Activated CD4-positive, alpha-beta T cell treated with anti-CD3 and anti-CD28 coated beads, Interleukin-2, amount 10 ng/mL, durations not matched to agents 7 days and 5 days (primary cell): ENCODE results near the gene TLN1. TPM values are rescaled to one million over a fixed set of nuclear protein-coding genes. Genes with fewer than 3 reads are reported as not detected.
A peak's percentile ranks its signal among the peaks of the same experiment; 100 is the strongest.

Experiments used
- CTCF ChIA-PET: fragments of 350-600 bp; sonication (Branson Sonifier 250); formaldehyde crosslinking; loops from one replicate; lab custom pipeline; 2021; ENCODE audit warnings: antibody characterized with exemption; lab: Charles Lee
- POLR2A ChIA-PET: fragments of 350-600 bp; sonication (Branson Sonifier 250); formaldehyde crosslinking; loops from one replicate; lab custom pipeline; 2021; ENCODE audit warnings: antibody characterized with exemption; lab: Charles Lee
- DNase-seq: peaks from one replicate; pipeline ENCODE4 v3.0.0-alpha.2; 2020
- H3K27ac Mint-ChIP-seq: one replicate; pipeline ENCODE4 v1.8.0; 2021; ENCODE audit warnings: mild to moderate bottlenecking, moderate library complexity, mixed read lengths
- H3K27me3 Mint-ChIP-seq: one replicate; pipeline ENCODE4 v1.8.0; 2021; ENCODE audit warnings: mixed read lengths
- H3K36me3 Mint-ChIP-seq: one replicate; pipeline ENCODE4 v1.8.0; 2021; ENCODE audit warnings: low read depth, mixed read lengths
- H3K4me1 Mint-ChIP-seq: one replicate; pipeline ENCODE4 v1.8.0; 2021; ENCODE audit warnings: mixed read lengths
- H3K4me3 Mint-ChIP-seq: one replicate; pipeline ENCODE4 v1.8.0; 2021; ENCODE audit warnings: mild to moderate bottlenecking, moderate library complexity, mixed read lengths
- H3K9me3 Mint-ChIP-seq: one replicate; pipeline ENCODE4 v1.8.0; 2021; ENCODE audit warnings: mixed read lengths
- total RNA-seq, 2 experiments: library from RNA; stranded (reverse); gene quantifications; one replicate each; pipeline ENCODE4 v1.2.3, GENCODE V29; 2021

Gene TLN1
- total RNA-seq, 2 experiments from 2014 or later = 362 to 422 TPM

DNA sequence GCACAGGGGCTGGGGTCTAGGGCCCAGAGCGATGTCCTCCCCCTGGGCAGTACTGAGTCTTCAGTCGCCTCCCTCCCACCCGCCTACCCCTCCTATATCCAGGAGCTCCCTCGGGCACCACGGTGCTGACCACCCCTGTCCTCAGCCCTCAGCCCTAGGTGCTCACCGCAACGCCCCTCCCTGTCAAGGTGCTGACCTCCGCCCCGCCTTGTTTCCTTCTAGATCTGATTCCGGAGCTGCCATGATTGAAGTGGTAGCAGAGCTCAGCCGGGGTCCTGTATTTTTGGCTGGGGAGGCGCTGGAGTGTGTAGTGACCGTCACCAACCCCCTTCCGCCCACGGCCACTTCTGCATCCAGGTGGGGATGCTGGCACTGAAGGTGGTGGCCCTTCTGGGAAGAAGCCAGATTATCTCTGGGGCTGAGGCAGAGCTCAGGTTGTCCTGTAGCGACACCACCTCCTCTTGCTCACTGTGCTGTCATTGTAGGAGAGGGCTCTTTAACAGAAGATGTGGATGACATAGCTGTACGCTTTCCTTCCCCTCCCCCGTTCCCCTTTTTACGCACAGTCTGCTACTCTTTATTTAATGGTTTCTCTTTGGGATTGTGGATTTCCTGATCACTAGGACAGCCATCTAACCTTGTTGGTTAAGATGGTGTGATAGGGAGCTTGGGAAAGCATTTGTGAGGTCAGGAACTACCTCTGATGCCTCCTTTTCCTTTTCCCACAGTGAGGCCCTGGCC is 17.7 kb upstream of the TLN1 start:
- Mint-ChIP-seq H3K36me3 (peaks cover 30% of the 10 kb centered on the region), H3K27me3 (no peaks in the 10 kb centered on the region), H3K9me3 (no peaks in the 10 kb centered on the region), H3K4me3 (peak overlapping the region; percentile 83), H3K4me1 (peaks cover 50% of the 10 kb centered on the region), H3K27ac (peak overlapping the region; percentile 85)
- CTCF ChIA-PET = interaction anchor here (0.8 to 11.3 kb wide), 12 partner anchors 18 to 146 kb away, joined by 3 to 112 read pairs (median 4); partner anchors contain the start of genes CREB3, SPAG8 and TLN1
- DNase-seq = peak; percentile 62
- POLR2A ChIA-PET = interaction anchor here (1.5 kb wide), 1 partner anchor 92 kb away, joined by 3 read pairs; the partner anchor contains the start of genes CCDC107 and RMRP

DNA sequence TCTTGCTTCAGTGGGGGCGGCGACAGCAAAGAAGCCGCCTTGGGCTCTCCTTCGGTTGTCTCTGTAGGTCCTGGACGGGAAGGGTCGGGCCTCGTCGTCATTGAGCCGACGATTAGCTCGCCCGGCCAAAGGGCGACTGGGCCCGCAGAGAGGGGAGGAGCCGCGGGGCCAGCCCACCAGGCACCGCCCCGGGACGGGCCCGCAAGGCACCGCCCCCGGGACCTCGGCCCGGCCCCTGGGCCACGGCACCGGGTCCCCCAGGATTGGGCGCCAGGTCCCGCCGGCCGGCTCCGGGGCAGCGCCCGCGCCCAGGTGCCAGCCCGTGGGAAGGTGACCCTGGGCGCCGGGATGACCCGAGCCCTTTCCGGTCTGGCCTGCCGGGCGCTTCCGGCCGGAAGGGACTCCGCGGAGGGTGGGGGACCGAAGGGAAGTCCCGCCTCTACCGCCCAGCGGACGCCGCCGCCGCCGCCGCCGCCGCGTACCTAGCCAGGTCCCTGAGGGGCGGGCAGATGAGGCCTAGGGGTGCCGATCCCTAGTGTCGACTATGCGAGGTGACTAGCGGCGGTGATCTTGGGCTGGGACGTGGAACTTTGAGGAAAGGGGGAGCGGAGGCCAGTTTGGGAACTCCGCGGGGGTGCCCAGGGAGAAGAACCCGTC is 17.0 kb upstream of the TLN1 start, which contains the start of the genes GBA2 and RGP1:
GBA2 (minus strand) TSS at position 371 of the 657 bp plus-strand sequence. CDS start 524 bp downstream, outside the sequence.
RGP1 (plus strand) TSS at position 430 of the 657 bp plus-strand sequence. CDS start 469 bp downstream, outside the sequence.
- Mint-ChIP-seq H3K27ac (peak within 1 kb of the TSS; percentile 85), H3K36me3 (peaks cover 32% of the 10 kb centered on the region), H3K27me3 (no peaks in the 10 kb centered on the region), H3K4me3 (peak within 1 kb of the TSS; percentile 86), H3K9me3 (no peaks in the 10 kb centered on the region), H3K4me1 (peaks cover 50% of the 10 kb centered on the region)
- ChIA-PET CTCF (interaction anchor here (0.8 to 11.3 kb wide), 15 partner anchors 11 to 145 kb away, joined by 3 to 112 read pairs (median 3); partner anchors contain the start of genes CCDC107, CREB3, RMRP and SPAG8), POLR2A (interaction anchor here (1.1 to 1.5 kb wide), 2 partner anchors 17 to 91 kb away, joined by 3 read pairs; partner anchors contain the start of genes CCDC107, CREB3 and RMRP)
- DNase-seq = peak; percentile 68

DNA sequence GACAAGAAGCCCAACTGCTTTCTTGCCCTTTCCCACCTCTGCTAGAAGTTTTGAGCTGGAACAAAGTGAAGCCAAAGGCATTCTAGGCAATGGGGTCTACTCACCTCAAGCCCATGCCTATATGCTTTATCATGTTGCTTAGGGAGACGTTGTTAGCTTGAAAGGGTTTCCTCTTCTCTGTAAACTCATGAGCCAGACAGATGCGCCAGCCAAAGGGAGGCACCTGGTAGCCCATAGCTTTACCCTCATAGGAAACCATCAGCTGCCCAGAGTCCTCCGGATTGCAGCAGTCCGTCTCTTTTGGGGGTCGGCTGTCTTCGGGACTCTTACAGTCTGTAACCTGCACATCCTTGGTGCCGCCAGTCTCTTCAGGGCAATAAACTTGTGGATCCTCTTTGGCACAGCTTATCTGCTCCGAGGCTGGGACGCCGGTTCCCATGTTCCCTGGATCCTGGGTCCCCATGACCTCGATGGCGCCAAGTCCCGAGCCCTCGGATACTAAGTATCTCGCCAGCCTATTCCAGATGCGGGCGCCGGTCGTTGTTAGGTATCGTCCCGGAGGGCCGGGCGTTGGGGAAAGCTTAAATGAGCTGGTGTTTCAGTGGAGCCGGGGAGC is 16.4 kb upstream of the TLN1 start:
- no peaks in the 10 kb centered on the region for H3K9me3 Mint-ChIP-seq
- H3K27me3 Mint-ChIP-seq = no peaks in the 10 kb centered on the region
- H3K4me3 Mint-ChIP-seq = peak overlapping the region; percentile 86
- H3K27ac Mint-ChIP-seq = peak overlapping the region; percentile 80
- POLR2A ChIA-PET = interaction anchor here (1.1 kb wide), 1 partner anchor 16 kb away, joined by 3 read pairs; the partner anchor contains the start of gene CREB3
- CTCF ChIA-PET = interaction anchor here (0.8 to 11.3 kb wide), 9 partner anchors 8 to 137 kb away, joined by 3 to 112 read pairs (median 5); partner anchors contain the start of genes CCDC107, CREB3, RMRP and TLN1
- peaks cover 32% of the 10 kb centered on the region for H3K36me3 Mint-ChIP-seq
- peaks cover 53% of the 10 kb centered on the region for H3K4me1 Mint-ChIP-seq
- peak; percentile 32 for DNase-seq

DNA sequence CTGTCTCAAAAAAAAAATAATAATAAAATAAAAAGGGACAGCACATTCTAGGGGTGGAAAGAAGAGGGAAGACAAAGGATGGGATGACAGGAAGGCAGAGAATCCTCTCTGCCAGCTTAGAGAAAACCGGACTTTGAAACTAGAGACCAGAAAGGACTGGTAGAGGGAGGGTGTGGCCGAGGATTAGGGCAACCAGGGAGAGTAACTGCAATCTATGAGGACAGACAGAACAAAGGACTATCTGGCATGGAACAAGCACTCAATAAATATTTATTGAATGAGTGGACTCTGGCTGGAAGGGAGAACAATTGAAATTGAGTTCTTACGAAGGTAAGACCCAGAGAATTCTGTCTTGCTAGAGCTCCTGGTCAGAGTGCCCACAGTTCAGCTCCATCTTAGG is 14.6 kb upstream of the TLN1 start:
- no peaks in the 10 kb centered on the region for H3K9me3 Mint-ChIP-seq
- ChIA-PET CTCF (interaction anchor here (1.2 to 11.3 kb wide), 3 partner anchors 9 to 15 kb away, joined by 3 to 112 read pairs (median 38); partner anchors contain the start of genes CREB3, MSMP and TLN1), POLR2A (no interaction called here)
- DNase-seq = no peak
- peaks cover 23% of the 10 kb centered on the region for H3K36me3 Mint-ChIP-seq
- H3K4me3 Mint-ChIP-seq = peak overlapping the region; percentile 22
- H3K27me3 Mint-ChIP-seq = no peaks in the 10 kb centered on the region
- peaks cover 64% of the 10 kb centered on the region for H3K4me1 Mint-ChIP-seq
- no peak overlapping the region for H3K27ac Mint-ChIP-seq

DNA sequence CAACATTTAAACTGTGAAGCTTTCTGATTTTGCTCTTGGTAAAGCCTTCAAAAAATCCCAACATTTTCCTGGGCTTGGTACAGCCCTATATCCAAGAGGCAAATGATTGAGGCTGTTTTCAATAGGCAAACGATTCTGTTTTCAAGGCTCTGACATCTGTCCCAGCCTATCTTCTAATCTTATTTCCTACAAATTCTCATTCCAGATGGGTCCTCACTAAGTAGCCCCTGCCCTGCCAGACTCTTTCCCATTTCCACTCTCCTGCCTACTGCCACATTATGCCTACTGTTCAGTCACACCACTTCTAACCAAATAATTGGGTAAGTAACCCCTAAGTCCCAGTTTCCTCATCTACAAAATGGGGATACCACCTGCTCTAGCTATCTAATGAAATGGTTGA is 13.6 kb upstream of the TLN1 start:
- ChIA-PET POLR2A (no interaction called here), CTCF (interaction anchor here (7.3 to 11.3 kb wide), 2 partner anchors 10 to 14 kb away, joined by 38 to 112 read pairs; partner anchors contain the start of genes CREB3, MSMP and TLN1)
- Mint-ChIP-seq H3K4me1 (peaks cover 59% of the 10 kb centered on the region), H3K9me3 (no peaks in the 10 kb centered on the region), H3K36me3 (peaks cover 20% of the 10 kb centered on the region), H3K27me3 (no peaks in the 10 kb centered on the region), H3K4me3 (no peak overlapping the region), H3K27ac (no peak overlapping the region)
- DNase-seq = no peak

DNA sequence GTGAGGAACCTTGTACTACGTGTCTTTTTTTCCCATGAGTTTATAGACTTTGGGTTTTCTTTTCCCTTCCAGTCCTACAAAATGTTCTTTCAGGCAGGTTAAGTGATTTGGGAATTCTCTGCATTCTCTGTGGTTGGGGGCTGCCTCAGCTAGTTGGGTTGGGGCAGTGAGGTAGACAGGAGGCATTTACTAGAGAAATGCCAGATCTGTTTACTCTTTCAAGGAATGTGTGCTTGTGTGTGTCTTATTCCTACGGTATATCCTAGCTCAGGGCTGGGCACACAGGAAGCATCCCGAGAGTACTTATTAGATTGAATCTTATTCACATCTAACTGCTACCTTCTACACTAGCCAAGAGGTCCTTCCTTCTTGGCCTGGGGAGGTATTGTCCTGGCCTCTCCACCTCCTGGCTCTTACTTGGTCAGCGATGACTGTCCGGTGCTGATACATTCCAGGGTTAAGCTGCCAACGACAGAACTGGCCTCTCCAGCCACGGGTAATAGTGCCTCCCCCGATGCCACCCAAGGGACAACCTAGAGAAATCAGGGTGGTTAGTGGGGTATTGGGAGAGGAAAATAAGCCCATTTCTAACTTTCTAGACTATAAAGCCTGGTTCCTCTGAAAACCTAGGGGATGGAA is 12.0 kb upstream of the TLN1 start:
- no peaks in the 10 kb centered on the region for H3K27me3 Mint-ChIP-seq
- no peak for DNase-seq
- H3K9me3 Mint-ChIP-seq = no peaks in the 10 kb centered on the region
- H3K27ac Mint-ChIP-seq = no peak overlapping the region
- H3K36me3 Mint-ChIP-seq = peaks cover 27% of the 10 kb centered on the region
- H3K4me1 Mint-ChIP-seq = peaks cover 48% of the 10 kb centered on the region
- CTCF ChIA-PET = interaction anchor here (1.5 to 11.3 kb wide), 4 partner anchors 11 to 48 kb away, joined by 3 to 112 read pairs (median 20); partner anchors contain the start of genes CREB3, MSMP and TLN1
- POLR2A ChIA-PET = no interaction called here
- no peak overlapping the region for H3K4me3 Mint-ChIP-seq

DNA sequence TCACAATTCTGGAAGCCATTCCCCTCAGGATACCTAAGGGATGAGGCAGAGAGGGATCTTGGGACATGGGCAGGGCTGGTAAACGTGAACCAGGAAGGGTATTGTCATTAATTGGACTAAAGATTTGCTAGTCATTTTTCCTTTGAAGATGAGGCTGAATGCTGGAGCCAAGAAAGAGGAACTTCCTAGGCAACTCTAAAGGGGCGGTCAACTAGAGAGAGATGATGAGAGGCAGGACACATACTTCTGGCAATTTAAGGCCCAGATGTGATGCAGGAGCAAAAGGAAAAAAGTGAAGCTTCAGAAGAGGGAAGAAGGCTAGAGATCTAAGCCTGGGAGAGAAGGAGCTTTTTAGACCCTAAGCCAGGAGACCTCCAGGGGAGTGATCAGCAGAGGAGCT is 11.5 kb upstream of the TLN1 start:
- peaks cover 48% of the 10 kb centered on the region for H3K4me1 Mint-ChIP-seq
- ChIA-PET CTCF (interaction anchor here (1.5 to 11.3 kb wide), 4 partner anchors 12 to 47 kb away, joined by 3 to 112 read pairs (median 20); partner anchors contain the start of genes CREB3, MSMP and TLN1), POLR2A (no interaction called here)
- H3K27me3 Mint-ChIP-seq = no peaks in the 10 kb centered on the region
- peaks cover 32% of the 10 kb centered on the region for H3K36me3 Mint-ChIP-seq
- DNase-seq = no peak
- no peaks in the 10 kb centered on the region for H3K9me3 Mint-ChIP-seq
- no peak overlapping the region for H3K4me3 Mint-ChIP-seq
- no peak overlapping the region for H3K27ac Mint-ChIP-seq

DNA sequence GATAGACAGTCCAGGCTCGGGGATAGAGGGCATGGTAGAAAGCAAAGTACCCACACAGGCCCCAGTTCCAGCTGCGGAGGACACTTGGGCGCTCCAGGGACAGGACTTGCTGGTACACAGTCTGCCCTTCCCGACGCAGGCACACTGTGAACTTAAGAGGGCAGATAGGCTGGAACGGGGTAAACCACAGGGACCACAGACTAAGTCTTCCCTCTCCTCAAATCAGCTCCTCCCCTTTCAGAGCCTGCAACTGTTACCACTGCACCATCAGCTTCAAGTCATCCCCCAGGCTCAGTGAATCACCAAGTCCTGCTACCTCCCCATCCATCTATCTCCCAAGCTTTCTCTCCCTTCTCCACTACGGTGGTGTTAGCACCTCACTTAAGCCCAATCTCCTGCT is 9.7 kb upstream of the TLN1 start:
- peaks cover 45% of the 10 kb centered on the region for H3K36me3 Mint-ChIP-seq
- H3K27me3 Mint-ChIP-seq = no peaks in the 10 kb centered on the region
- DNase-seq = peak; percentile 32
- POLR2A ChIA-PET = no interaction called here
- CTCF ChIA-PET = interaction anchor here (0.6 to 11.3 kb wide), 4 partner anchors 10 to 627 kb away, joined by 3 to 112 read pairs (median 20); partner anchors contain the start of genes CREB3, MSMP and TLN1
- H3K9me3 Mint-ChIP-seq = no peaks in the 10 kb centered on the region
- peaks cover 33% of the 10 kb centered on the region for H3K4me1 Mint-ChIP-seq
- H3K27ac Mint-ChIP-seq = peak overlapping the region; percentile 62
- H3K4me3 Mint-ChIP-seq = no peak overlapping the region

DNA sequence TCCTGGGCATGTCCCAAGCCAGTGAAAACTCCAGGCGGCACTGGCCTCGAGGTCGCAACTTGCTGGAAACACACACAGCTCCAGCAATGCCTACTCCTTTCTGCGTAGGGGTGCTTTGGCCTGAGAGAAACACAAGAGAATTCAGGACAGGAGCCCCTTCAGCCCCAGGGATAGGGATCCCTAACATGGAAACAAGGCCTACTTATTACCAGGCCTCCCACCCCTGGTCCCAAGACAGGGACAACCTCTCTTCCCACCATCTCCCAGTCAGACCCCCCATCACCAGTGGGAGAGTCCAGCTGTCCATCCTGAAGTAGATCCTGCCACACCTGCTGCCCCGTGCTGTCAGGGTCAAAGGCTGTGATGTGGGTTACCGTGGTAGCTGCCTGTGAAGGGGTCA is 8.2 kb upstream of the TLN1 start:
- H3K36me3 Mint-ChIP-seq = peaks cover 46% of the 10 kb centered on the region
- POLR2A ChIA-PET = no interaction called here

DNA sequence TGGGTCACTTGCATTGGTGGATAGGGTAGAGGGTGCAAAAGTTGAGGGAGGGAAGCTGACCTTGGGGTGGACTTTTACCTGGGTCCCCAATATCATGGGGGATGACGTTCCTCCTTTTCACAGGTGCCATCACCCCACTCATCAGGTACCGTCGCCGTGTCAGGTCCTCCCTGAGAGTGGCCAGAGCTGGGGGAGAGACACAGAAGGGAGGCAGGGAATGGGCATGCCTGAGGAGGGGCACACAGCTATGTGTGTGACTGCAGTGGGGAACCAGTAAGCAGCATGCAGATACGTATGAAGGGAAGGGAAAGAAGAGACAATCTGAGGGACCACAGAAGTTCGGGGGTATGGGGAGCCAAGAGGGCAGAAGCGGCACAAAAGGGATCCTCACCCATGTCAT is 6.9 kb upstream of the TLN1 start:
- CTCF ChIA-PET = interaction anchor here (0.6 to 11.3 kb wide), 4 partner anchors 7 to 44 kb away, joined by 3 to 112 read pairs (median 6); partner anchors contain the start of genes CREB3, GBA2, RGP1 and TLN1
- Mint-ChIP-seq H3K9me3 (no peaks in the 10 kb centered on the region), H3K4me3 (no peak overlapping the region), H3K27ac (no peak overlapping the region), H3K4me1 (peaks cover 31% of the 10 kb centered on the region), H3K27me3 (no peaks in the 10 kb centered on the region), H3K36me3 (peaks cover 44% of the 10 kb centered on the region)
- no peak for DNase-seq
- POLR2A ChIA-PET = no interaction called here

More for the DNA sequence above, 8.2 kb upstream of the TLN1 start:
- CTCF ChIA-PET = interaction anchor here (7.3 to 11.3 kb wide), 2 partner anchors 8 to 15 kb away, joined by 38 to 112 read pairs; partner anchors contain the start of genes CREB3, MSMP and TLN1
- Mint-ChIP-seq H3K9me3 (no peaks in the 10 kb centered on the region), H3K27me3 (no peaks in the 10 kb centered on the region), H3K27ac (no peak overlapping the region), H3K4me1 (peaks cover 29% of the 10 kb centered on the region), H3K4me3 (no peak overlapping the region)
- DNase-seq = no peak

DNA sequence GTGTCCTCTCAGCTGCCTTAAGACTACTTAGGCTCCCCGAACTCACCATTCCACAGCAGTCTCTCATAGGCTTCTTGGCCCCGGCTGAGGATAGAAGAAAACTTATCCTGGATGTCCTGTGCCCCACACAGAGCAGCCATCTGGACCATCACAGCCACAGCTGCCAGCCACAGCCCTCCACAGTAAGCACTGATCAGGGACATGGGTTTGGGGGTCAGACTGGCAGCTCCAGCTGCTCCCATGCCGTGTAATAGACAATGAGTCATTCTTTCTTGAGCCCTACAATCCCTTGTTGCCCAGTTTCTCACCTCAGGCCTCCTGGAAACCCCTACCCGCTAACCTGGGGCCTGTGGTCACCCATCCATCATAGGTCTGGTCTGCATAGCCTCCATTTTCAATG is 6.2 kb upstream of the TLN1 start:
- Mint-ChIP-seq H3K9me3 (no peaks in the 10 kb centered on the region), H3K27me3 (no peaks in the 10 kb centered on the region), H3K4me1 (peaks cover 32% of the 10 kb centered on the region), H3K36me3 (peaks cover 37% of the 10 kb centered on the region), H3K4me3 (no peak overlapping the region), H3K27ac (no peak overlapping the region)
- ChIA-PET CTCF (interaction anchor here (1.0 to 2.4 kb wide), 4 partner anchors 8 to 44 kb away, joined by 3 to 8 read pairs (median 4); partner anchors contain the start of genes GBA2 and RGP1), POLR2A (no interaction called here)
- no peak for DNase-seq
